H9 (cell line): ENCODE data around the gene CRYBB1. TPM values are rescaled to one million over a fixed set of nuclear protein-coding genes. Genes with fewer than 3 reads are reported as not detected.

Experiments used
- DNase-seq: peaks from one replicate; pipeline ENCODE4 v3.0.0-alpha.2; 2017
- H2AFZ ChIP-seq: one replicate; pipeline ENCODE4 v1.6.1; 2013; ENCODE audit warnings: mild to moderate bottlenecking, low read length, control low read depth, moderate library complexity
- H2AK5ac ChIP-seq: 2 replicates; pipeline ENCODE4 v1.6.1; 2013; ENCODE audit warnings: low read length, control low read depth, mixed read lengths; ENCODE audit not compliant: insufficient read length
- H2BK120ac ChIP-seq: one replicate; pipeline ENCODE4 v1.6.1; 2013; ENCODE audit warnings: low read depth, mild to moderate bottlenecking, low read length, control low read depth, inconsistent platforms; ENCODE audit not compliant: poor library complexity, severe bottlenecking
- H2BK12ac ChIP-seq: 2 replicates; pipeline ENCODE4 v1.6.1; 2013; ENCODE audit warnings: low read length, control low read depth, mixed read lengths, low read depth; ENCODE audit not compliant: insufficient read length
- H2BK15ac ChIP-seq: 2 replicates; pipeline ENCODE4 v1.6.1; 2013; ENCODE audit warnings: low read depth, low read length, control low read depth
- H2BK20ac ChIP-seq: one replicate; pipeline ENCODE4 v1.6.1; 2013; ENCODE audit warnings: low read depth, mild to moderate bottlenecking, low read length, control low read depth, inconsistent platforms; ENCODE audit not compliant: poor library complexity, severe bottlenecking
- H2BK5ac ChIP-seq: 2 replicates; pipeline ENCODE4 v1.6.1; 2013; ENCODE audit warnings: low read length, control low read depth, mixed read lengths; ENCODE audit not compliant: insufficient read length
- H3K14ac ChIP-seq: 2 replicates; pipeline ENCODE4 v1.6.1; 2013; ENCODE audit warnings: low read length, control low read depth; ENCODE audit not compliant: insufficient read depth
- H3K18ac ChIP-seq: 2 replicates; pipeline ENCODE4 v1.6.1; 2013; ENCODE audit warnings: low read depth, mild to moderate bottlenecking, mixed read lengths, low read length, control low read depth; ENCODE audit not compliant: insufficient read length
- H3K23ac ChIP-seq: 2 replicates; pipeline ENCODE4 v1.6.1; 2013; ENCODE audit warnings: low read length, control low read depth, mixed read lengths, low read depth; ENCODE audit not compliant: insufficient read length
- H3K23me2 ChIP-seq: 2 replicates; pipeline ENCODE4 v1.6.1; 2013; ENCODE audit warnings: low read depth, mild to moderate bottlenecking, mixed read lengths, low read length, control low read depth; ENCODE audit not compliant: insufficient read length, poor library complexity, severe bottlenecking
- H3K27ac ChIP-seq: 2 replicates; pipeline ENCODE4 v1.5.1; 2013; ENCODE audit warnings: low read length, control low read depth, mixed read lengths, low read depth; ENCODE audit not compliant: insufficient read length
- H3K27me3 ChIP-seq: 2 replicates; pipeline ENCODE4 v1.6.1; 2013; ENCODE audit warnings: low read length, control low read depth, inconsistent platforms; ENCODE audit not compliant: insufficient read depth
- H3K4ac ChIP-seq: 2 replicates; pipeline ENCODE4 v1.6.1; 2013; ENCODE audit warnings: low read depth, mild to moderate bottlenecking, control low read depth, inconsistent platforms, low read length, moderate library complexity
- H3K4me1 ChIP-seq: 2 replicates; pipeline ENCODE4 v1.6.1; 2013; ENCODE audit warnings: low read length, control low read depth, inconsistent platforms; ENCODE audit not compliant: insufficient read depth
- H3K4me2 ChIP-seq: 2 replicates; pipeline ENCODE4 v1.6.1; 2013; ENCODE audit warnings: low read length, control low read depth, mixed read lengths; ENCODE audit not compliant: insufficient read length, insufficient read depth
- H3K56ac ChIP-seq: 2 replicates; pipeline ENCODE4 v1.6.1; 2013; ENCODE audit warnings: low read depth, mild to moderate bottlenecking, mixed read lengths, low read length, control low read depth; ENCODE audit not compliant: insufficient read length
- H3K79me1 ChIP-seq: 2 replicates; pipeline ENCODE4 v1.6.1; 2013; ENCODE audit warnings: low read depth, mild to moderate bottlenecking, moderate library complexity, low read length, control low read depth, inconsistent platforms; ENCODE audit not compliant: insufficient read depth, poor library complexity, severe bottlenecking
- H3K79me2 ChIP-seq: 2 replicates; pipeline ENCODE4 v1.6.1; 2013; ENCODE audit warnings: low read length, control low read depth, inconsistent platforms; ENCODE audit not compliant: insufficient read depth
- H3K9ac ChIP-seq: 2 replicates; pipeline ENCODE4 v1.6.1; 2013; ENCODE audit warnings: low read length, control low read depth, mixed read lengths; ENCODE audit not compliant: insufficient read length; ENCODE audit errors: extremely low read depth
- H3K9me3 ChIP-seq: one replicate; pipeline ENCODE4 v1.6.1; 2013; ENCODE audit warnings: low read depth, low read length, inconsistent platforms; ENCODE audit not compliant: control insufficient read depth
- H3T11ph ChIP-seq: one replicate; pipeline ENCODE4 v1.6.1; 2013; ENCODE audit warnings: mild to moderate bottlenecking, low read length, control low read depth, inconsistent platforms
- H4K20me1 ChIP-seq: one replicate; pipeline ENCODE4 v1.6.1; 2013; ENCODE audit not compliant: control insufficient read depth, insufficient read length, insufficient read depth
- H4K5ac ChIP-seq: 2 replicates; pipeline ENCODE4 v1.6.1; 2013; ENCODE audit warnings: low read depth, mild to moderate bottlenecking, mixed read lengths, low read length, control low read depth; ENCODE audit not compliant: insufficient read length
- H4K8ac ChIP-seq: replicated peaks from 2 replicates; pipeline ENCODE4 v1.6.1; 2013; ENCODE audit warnings: low read length, control low read depth, mixed read lengths, low read depth; ENCODE audit not compliant: insufficient read length
- H4K91ac ChIP-seq: 2 replicates; pipeline ENCODE4 v1.6.1; 2013; ENCODE audit warnings: low read depth, mild to moderate bottlenecking, moderate library complexity, mixed read lengths, low read length, control low read depth; ENCODE audit not compliant: insufficient read length
- H3K27ac Mint-ChIP-seq, 3 experiments: 2 replicates in 2 of 3; 3 replicates in 1 of 3; pipeline ENCODE4 v1.8.0; 2020 to 2021; ENCODE audit warnings: mixed read lengths in 3 of 3, mild to moderate bottlenecking in 1 of 3, moderate library complexity in 1 of 3
- H3K27me3 Mint-ChIP-seq: 2 replicates; pipeline ENCODE4 v1.8.0; 2021; ENCODE audit warnings: low read depth, mild to moderate bottlenecking, moderate library complexity, mixed read lengths
- H3K36me3 Mint-ChIP-seq, 3 experiments: 2 replicates in 2 of 3; 3 replicates in 1 of 3; pipeline ENCODE4 v1.8.0; 2020 to 2021; ENCODE audit warnings: low read depth in 3 of 3, mixed read lengths in 3 of 3; ENCODE audit not compliant: insufficient read depth in 1 of 3
- H3K4me1 Mint-ChIP-seq, 2 experiments: 2 replicates each; pipeline ENCODE4 v1.8.0; 2020; ENCODE audit warnings: mixed read lengths in 2 of 2
- H3K4me3 Mint-ChIP-seq, 2 experiments: 2 replicates in 1 of 2; 3 replicates in 1 of 2; pipeline ENCODE4 v1.8.0; 2020 to 2021; ENCODE audit warnings: mild to moderate bottlenecking in 2 of 2, mixed read lengths in 2 of 2, moderate library complexity in 1 of 2
- H3K9me3 Mint-ChIP-seq, 2 experiments: 2 replicates in 1 of 2; 3 replicates in 1 of 2; pipeline ENCODE4 v1.8.0; 2020; ENCODE audit warnings: mild to moderate bottlenecking in 2 of 2, mixed read lengths in 2 of 2, moderate library complexity in 1 of 2
- WGBS: extraction: QIAGEN DNeasy Blood & Tissue Kit; methylation state at CpG from one replicate; pipeline ENCODE4 v1.1.7; 2013; ENCODE audit warnings: missing lambda C conversion rate, low lambda C conversion rate, mixed read lengths; ENCODE audit not compliant: insufficient read length; ENCODE audit errors: extremely low coverage; 5-methylcytosine and 5-hydroxymethylcytosine counted together
- total RNA-seq: library from RNA; stranded (reverse); gene quantifications from 2 replicates; pipeline ENCODE4 v1.2.1, GENCODE V29; 2021
- TF ChIP-seq, protein P1 (sequence below): fragments of 200-600 bp; sonication (generic); conservative IDR thresholded peaks from 3 replicates; pipeline ENCODE4 v1.8.0; 2021; ENCODE audit warnings: antibody characterized with exemption, mild to moderate bottlenecking

The CRYBB1 gene
- total RNA-seq, 1 experiment from 2014 or later, result 5.4 TPM

GRCh38 chr22:26602127-26602526 lies 15.7 kb downstream of the CRYBB1 start:
- Histone ChIP-seq H2AFZ (no peak overlapping the region), H3K56ac (no peak overlapping the region), H4K20me1 (no peaks in the 10 kb centered on the region), H2BK15ac (no peak overlapping the region), H3K9ac (no peak overlapping the region), H3K79me2 (no peaks in the 10 kb centered on the region), H3K79me1 (no peaks in the 10 kb centered on the region), H3K4me2 (no peak overlapping the region), H2BK120ac (no peak overlapping the region), H4K8ac (no peak overlapping the region), H3K18ac (no peak overlapping the region), H2BK12ac (no peak overlapping the region), H3K14ac (no peak overlapping the region), H3K27ac (no peak overlapping the region), H2BK5ac (no peak overlapping the region), H4K91ac (no peak overlapping the region), H4K5ac (no peak overlapping the region), H3K27me3 (no peaks in the 10 kb centered on the region), H2AK5ac (no peak overlapping the region), H3K9me3 (no peaks in the 10 kb centered on the region), H3K4me1 (no peaks in the 10 kb centered on the region), H3K4ac (no peak overlapping the region), H2BK20ac (no peak overlapping the region), H3K23ac (no peak overlapping the region), H3K23me2 (no peaks in the 10 kb centered on the region), H3T11ph (no peak overlapping the region)
- Mint-ChIP-seq H3K4me1 (peaks cover 6 to 12% of the 10 kb centered on the region in 2 experiments; a peak in 3 of 4 replicates), H3K27ac (peak overlapping the region in 2 of 3 experiments; percentile 5 to 7; a peak in 2 of 7 replicates), H3K36me3 (no peaks in the 10 kb centered on the region), H3K27me3 (peaks cover 10% of the 10 kb centered on the region), H3K9me3 (no peaks in the 10 kb centered on the region; a peak in 1 of 5 replicates), H3K4me3 (no peak overlapping the region)
- TF ChIP-seq, protein P1, sequence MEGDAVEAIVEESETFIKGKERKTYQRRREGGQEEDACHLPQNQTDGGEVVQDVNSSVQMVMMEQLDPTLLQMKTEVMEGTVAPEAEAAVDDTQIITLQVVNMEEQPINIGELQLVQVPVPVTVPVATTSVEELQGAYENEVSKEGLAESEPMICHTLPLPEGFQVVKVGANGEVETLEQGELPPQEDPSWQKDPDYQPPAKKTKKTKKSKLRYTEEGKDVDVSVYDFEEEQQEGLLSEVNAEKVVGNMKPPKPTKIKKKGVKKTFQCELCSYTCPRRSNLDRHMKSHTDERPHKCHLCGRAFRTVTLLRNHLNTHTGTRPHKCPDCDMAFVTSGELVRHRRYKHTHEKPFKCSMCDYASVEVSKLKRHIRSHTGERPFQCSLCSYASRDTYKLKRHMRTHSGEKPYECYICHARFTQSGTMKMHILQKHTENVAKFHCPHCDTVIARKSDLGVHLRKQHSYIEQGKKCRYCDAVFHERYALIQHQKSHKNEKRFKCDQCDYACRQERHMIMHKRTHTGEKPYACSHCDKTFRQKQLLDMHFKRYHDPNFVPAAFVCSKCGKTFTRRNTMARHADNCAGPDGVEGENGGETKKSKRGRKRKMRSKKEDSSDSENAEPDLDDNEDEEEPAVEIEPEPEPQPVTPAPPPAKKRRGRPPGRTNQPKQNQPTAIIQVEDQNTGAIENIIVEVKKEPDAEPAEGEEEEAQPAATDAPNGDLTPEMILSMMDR, result no peak
- no CpG with 5 or more reads among the region's 4 CpGs for WGBS
- no peak for DNase-seq
